ENCODE measurements around the gene CARM1. TPM values are rescaled to one million over a fixed set of nuclear protein-coding genes. Genes with fewer than 3 reads are reported as not detected.
"Not testable (repeated sequence)": the region's sequence is repeated elsewhere in the genome, so short reads cannot be mapped to it uniquely, and the experiment has no call there.

The CARM1 gene
- total RNA-seq, 2 experiments from 2014 or later = 83.6 to 85.1 TPM

DNA sequence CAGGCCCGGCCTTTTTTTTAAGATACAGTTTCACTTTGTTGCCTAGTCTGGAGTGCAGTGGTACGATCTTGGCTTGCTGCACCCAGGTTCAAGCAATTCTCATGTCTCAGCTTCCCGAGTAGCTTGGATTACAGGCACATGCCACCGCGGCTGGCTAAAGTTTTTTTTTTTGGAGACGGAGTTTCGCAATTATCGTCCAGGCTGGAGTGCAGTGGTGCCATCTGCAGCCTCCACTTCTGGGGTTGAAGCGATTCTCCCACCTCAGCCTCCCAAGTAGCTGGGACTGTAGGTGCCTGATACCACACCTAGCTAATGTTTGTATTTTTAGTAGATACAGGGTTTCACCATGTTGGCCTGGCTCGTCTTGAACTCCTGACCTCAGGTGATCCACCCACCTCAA lies 4.9 kb upstream of the CARM1 start:
- POLR2A ChIA-PET = no interaction called here
- CTCF ChIA-PET = interaction anchor here (0.7 to 2.9 kb wide), 6 partner anchors 8 to 149 kb away, joined by 3 to 22 read pairs (median 4); partner anchors contain the start of gene DNM2

- ChIA-PET CTCF (interaction anchor here (2.0 kb wide), 1 partner anchor 10 kb away, joined by 6 read pairs; no protein-coding TSS in a partner anchor), POLR2A (interaction anchor here (1.3 kb wide), 1 partner anchor 151 kb away, joined by 3 read pairs; the partner anchor contains the start of gene DNM2)
Observed at GRCh38 chr19:10868872-10869547, 2.3 kb upstream of the CARM1 start.

DNA sequence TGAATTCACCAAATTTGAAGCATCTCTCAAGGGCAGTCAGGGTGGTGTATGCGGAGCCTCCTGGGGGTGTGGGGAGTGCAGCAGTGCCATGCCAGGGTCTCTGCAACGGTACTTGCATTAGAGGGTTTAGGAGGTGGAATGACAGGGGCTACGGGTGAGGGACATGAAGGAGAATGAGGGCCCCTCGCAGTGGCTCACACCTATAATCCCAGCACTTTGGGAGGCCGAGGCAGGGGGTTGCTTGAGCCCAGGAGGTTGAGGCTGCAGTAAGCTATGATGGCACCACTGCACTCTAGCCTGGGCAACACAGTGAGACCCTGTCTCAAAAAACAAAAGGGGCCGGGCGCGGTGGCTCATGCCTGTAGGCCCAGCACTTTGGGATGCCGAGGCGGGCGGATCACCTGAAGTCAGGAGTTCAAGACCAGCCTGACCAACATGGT lies 1.5 kb upstream of the CARM1 start:
- ChIA-PET CTCF (interaction anchor here (0.8 to 1.1 kb wide), 2 partner anchors 8 to 15 kb away, joined by 4 to 5 read pairs; no protein-coding TSS in a partner anchor), POLR2A (interaction anchor here (0.6 to 1.3 kb wide), 2 partner anchors 152 to 568 kb away, joined by 3 to 4 read pairs; partner anchors contain the start of gene DNM2)

- CTCF ChIA-PET = interaction anchor here (0.6 to 1.8 kb wide), 10 partner anchors 9 to 771 kb away, joined by 3 to 10 read pairs (median 4); partner anchors contain the start of gene TMED1
- POLR2A ChIA-PET = interaction anchor here (0.6 kb wide), 3 partner anchors 35 to 569 kb away, joined by 3 to 4 read pairs (median 4); partner anchors contain the start of genes DNM2 and TMED1
Observed at GRCh38 chr19:10870501-10870954, 825 bp upstream of the CARM1 start.

DNA sequence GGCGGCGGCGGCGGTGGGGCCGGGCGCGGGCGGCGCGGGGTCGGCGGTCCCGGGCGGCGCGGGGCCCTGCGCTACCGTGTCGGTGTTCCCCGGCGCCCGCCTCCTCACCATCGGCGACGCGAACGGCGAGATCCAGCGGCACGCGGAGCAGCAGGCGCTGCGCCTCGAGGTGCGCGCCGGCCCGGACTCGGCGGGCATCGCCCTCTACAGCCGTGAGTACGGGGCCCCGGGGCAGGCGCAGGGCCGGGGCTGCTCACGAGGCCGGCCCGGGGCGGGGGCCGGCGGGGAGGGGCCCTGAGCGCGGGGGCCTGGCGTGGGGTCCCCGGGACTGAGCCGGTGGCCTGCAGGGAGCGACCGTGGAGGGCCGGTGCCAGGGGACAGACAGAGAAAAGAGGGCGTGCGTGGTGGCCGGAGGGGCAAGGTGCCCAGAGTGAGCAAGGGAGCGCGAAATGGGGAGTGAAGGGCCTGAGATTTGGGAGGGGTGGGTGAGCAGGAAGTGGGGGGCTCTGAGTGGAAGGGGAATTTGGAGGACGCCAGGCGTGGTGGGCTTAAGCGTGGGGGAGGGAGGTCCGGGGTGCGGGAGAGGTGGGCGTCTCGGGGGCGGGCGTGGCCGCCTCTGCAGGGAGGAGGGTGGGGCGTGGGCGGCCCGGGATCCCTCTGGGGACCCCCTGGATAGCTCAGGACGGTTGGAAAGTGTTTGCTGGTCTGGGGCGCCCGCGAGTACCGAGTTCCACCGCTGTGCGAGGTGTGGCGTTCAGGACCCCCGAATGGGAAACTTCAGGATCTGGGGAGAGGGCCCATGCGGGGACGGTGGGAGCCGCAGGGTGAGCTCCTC lies 575 bp downstream of the CARM1 start:
- CTCF ChIA-PET = interaction anchor here (0.6 to 1.8 kb wide), 11 partner anchors 8 to 313 kb away, joined by 3 to 10 read pairs (median 5); partner anchors contain the start of gene TMED1
- POLR2A ChIA-PET = interaction anchor here (0.8 kb wide), 2 partner anchors 35 to 218 kb away, joined by 3 read pairs; partner anchors contain the start of gene LDLR

- CTCF ChIA-PET = interaction anchor here (0.6 to 1.8 kb wide), 12 partner anchors 8 to 1530 kb away, joined by 3 to 10 read pairs (median 4); partner anchors contain the start of gene TMED1
- POLR2A ChIA-PET = interaction anchor here (0.6 to 0.8 kb wide), 3 partner anchors 36 to 217 kb away, joined by 3 read pairs; partner anchors contain the start of gene LDLR
Observed at GRCh38 chr19:10872546-10873107, 1.3 kb downstream of the CARM1 start.

DNA sequence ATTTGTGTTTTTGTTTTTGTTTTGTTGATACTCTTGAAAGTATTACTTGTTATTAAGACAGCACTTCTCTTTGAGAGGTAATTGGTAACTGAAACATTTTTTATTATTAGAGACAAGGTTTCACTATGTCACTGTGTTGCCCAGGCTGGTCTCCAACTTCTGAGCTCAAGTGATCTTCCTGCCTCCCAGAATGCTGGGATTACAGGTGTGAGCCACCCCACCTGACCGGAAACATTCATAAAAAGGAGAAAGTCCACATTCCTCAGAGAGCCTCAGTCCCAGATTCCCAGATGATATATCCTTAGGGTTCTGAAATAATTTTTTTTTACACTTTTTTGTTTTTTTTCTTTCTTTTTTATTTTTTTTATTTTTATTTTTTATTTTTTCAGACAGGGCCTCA lies 2.7 kb downstream of the CARM1 start:
- CTCF ChIA-PET = interaction anchor here (1.7 kb wide), 1 partner anchor 56 kb away, joined by 5 read pairs; no protein-coding TSS in a partner anchor

GRCh38 chr19:10876459-10877240 lies 5.3 kb downstream of the CARM1 start:
- CTCF ChIA-PET = interaction anchor here (0.6 to 0.8 kb wide), 3 partner anchors 9 to 163 kb away, joined by 3 read pairs; no protein-coding TSS in a partner anchor
- POLR2A ChIA-PET = no interaction called here

More for the DNA sequence above, 2.7 kb downstream of the CARM1 start:
- POLR2A ChIA-PET = interaction anchor here (0.5 to 0.7 kb wide), 3 partner anchors 47 to 454 kb away, joined by 4 to 7 read pairs (median 6); partner anchors contain the start of gene PDE4A

GRCh38 chr19:10877608-10878007 lies 6.3 kb downstream of the CARM1 start:
- POLR2A ChIA-PET = not testable (repeated sequence)
- CTCF ChIA-PET = interaction anchor here (0.6 kb wide), 2 partner anchors 10 to 163 kb away, joined by 3 read pairs; no protein-coding TSS in a partner anchor

DNA sequence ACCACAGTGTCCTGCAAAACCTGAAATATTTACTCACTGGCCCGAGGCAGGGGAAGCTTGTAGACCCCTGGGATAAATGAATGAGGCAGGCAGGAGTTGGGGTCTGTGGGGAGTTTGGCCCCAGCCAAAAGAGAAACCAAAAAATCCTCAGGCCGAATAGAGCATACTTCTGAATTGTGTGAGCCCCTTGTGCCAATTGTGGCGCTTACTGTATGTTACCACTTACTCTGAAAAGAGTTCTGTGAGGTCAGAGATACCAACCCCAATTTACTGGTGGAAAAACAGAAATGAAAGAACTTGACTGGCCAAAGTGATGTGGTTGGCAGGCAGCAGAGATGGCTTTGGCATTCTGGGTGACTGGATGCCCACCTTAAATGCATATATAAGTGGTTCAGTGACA lies 6.9 kb downstream of the CARM1 start:
- POLR2A ChIA-PET = no interaction called here
- CTCF ChIA-PET = no interaction called here

DNA sequence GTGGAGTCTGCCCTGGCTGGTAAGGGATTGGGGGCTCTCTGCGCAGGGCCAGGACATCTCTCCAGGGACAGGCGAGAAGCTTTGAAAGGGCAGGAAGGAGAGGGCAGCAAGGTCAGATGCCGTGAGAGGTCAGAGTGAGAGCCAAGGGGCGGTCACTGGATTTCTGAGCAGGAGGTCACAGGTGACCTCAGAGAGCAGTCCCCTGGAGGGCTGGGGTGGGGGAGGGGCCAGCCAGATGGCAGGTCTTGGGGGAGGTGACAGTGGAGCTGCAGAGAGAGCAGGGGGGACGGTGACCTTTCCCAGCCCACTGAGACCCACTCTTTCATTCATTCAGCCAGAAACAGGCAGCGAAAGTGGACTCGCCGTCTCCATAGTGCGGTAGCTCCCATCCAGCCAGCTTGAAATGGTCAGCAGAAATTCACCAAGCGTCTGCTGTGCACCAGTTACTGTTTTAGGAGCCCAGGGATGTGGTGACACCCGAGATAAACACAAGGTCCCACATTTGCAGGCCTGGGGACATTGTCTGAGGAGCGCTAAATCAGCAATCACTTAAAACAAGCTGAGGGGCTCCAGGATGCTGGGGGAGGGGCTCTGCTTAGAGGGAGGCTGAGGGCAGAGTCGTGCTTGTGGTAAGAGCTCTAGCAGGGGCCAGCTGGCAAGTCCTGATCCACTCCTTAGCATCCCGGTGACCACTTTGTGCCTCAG lies 10.2 kb downstream of the CARM1 start:
- CTCF ChIA-PET = interaction anchor here (1.6 to 2.9 kb wide), 2 partner anchors 9 to 11 kb away, joined by 6 to 10 read pairs; no protein-coding TSS in a partner anchor
- POLR2A ChIA-PET = interaction anchor here (0.5 to 0.7 kb wide), 2 partner anchors 139 to 773 kb away, joined by 8 to 9 read pairs; no protein-coding TSS in a partner anchor

DNA sequence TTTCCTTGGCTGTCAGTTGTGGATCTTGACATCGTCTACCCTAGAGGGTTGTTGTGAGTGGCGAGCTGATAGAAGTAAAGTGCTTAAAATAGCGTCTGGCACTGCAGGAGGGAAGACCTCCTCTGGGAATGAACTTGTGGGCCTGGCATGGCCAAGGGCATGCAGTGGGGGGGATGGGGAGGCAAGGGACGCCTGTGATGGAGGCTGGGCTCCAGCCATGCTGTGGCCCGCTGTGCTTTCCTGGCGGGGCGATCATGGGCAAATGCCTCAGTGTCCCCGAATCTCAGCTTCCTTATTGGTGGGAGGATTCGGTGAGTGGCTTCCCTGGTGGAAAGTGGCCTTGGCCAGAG lies 10.7 kb downstream of the CARM1 start:
- POLR2A ChIA-PET = interaction anchor here (0.5 to 0.7 kb wide), 2 partner anchors 139 to 773 kb away, joined by 8 to 9 read pairs; no protein-coding TSS in a partner anchor
- CTCF ChIA-PET = interaction anchor here (2.9 kb wide), 1 partner anchor 11 kb away, joined by 10 read pairs; no protein-coding TSS in a partner anchor

- CTCF ChIA-PET = interaction anchor here (0.7 kb wide), 1 partner anchor 9 kb away, joined by 3 read pairs; no protein-coding TSS in a partner anchor
Observed at GRCh38 chr19:10884274-10884673, 12.9 kb downstream of the CARM1 start.

DNA sequence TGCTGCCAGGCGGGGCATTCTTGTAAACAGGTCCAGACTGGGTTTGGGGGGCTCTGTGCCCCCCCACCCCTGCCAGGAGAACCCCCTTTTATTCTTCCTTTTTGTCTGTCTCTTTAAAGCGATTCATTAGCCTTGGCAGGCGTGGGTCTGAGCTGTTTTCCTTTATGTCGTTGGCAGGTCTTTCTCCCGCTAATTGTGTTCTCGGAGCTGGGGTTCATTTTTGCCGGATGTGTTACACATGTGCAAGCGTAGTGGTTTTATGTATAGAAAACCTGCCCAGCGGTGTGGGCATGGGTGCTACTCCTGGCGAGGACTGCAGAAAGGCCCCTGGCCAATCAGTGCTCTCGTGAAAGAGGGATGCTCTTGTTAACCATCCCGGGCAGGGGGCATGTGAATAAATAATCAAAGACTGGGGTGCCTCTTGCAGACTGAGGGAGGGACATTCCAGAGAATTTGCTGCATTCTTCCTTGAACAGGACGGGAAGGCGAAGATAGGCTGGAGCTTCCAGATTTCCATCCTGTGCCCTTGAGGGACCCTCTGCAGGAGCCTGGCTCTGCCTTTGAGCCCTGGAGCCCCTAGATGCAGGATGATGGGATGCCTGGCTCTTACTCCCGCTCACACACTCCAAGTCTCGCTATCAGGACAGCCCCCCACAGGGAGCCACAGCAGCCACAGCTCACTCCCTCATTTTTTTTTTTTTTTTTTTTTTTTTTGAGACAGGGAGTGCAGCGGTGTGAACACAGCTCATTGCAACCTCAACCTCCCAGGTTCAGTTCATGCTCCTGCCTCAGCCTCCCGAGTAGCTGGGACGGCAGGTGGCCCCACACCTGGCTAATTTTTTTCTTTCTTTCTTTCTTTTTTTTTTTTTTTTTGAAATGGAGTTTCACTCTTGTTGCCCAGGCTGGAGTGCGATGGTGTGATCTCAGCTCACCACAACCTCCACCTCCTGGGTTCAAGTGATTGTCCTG lies 14.1 kb downstream of the CARM1 start:
- ChIA-PET POLR2A (no interaction called here), CTCF (interaction anchor here (0.7 to 1.2 kb wide), 2 partner anchors 9 to 10 kb away, joined by 3 read pairs; no protein-coding TSS in a partner anchor)

More at GRCh38 chr19:10884274-10884673, 12.9 kb downstream of the CARM1 start:
- POLR2A ChIA-PET = no interaction called here

- CTCF ChIA-PET = interaction anchor here (0.5 to 1.2 kb wide), 2 partner anchors 15 to 62 kb away, joined by 3 to 7 read pairs; no protein-coding TSS in a partner anchor
- POLR2A ChIA-PET = interaction anchor here (0.6 kb wide), 1 partner anchor 260 kb away, joined by 7 read pairs; no protein-coding TSS in a partner anchor
Observed at GRCh38 chr19:10887616-10888367, 16.4 kb downstream of the CARM1 start.

Data from activated CD8-positive, alpha-beta memory T cell treated with anti-CD3 and anti-CD28 coated beads for 36 hours (primary cell).